ENCODE results near the gene CTDNEP1.
A peak's percentile ranks its signal among the peaks of the same experiment; 100 is the strongest.

CTDNEP1 gene

GRCh38 chr17:7222093-7222971, 29.2 kb downstream of the CTDNEP1 start:
- H3K9me3 ChIP-seq (ENCODE audit: control insufficient read depth, low read depth, low read length) = no peaks in the 10 kb centered on the region
- H3K27me3 ChIP-seq (ENCODE audit: control insufficient read depth, insufficient read depth, low read length) = no peaks in the 10 kb centered on the region
- peaks cover 49% of the 10 kb centered on the region for H3K36me3 ChIP-seq (ENCODE audit: control insufficient read depth, low read depth, low read length)
- no peak overlapping the region for H3K9ac ChIP-seq (ENCODE audit: low read length)
- no peak overlapping the region for H3K27ac ChIP-seq (ENCODE audit: low read length)
- no peak overlapping the region for H3K4me3 ChIP-seq (ENCODE audit: low read length)
- H3K4me1 ChIP-seq (ENCODE audit: control insufficient read depth, low read depth, low read length) = peaks cover 22% of the 10 kb centered on the region

- Histone ChIP-seq H3K4me3 (ENCODE audit: low read length) (peak overlapping the region; percentile 92), H3K27ac (ENCODE audit: low read length) (no peak overlapping the region), H3K9ac (ENCODE audit: low read length) (no peak overlapping the region), H3K9me3 (ENCODE audit: control insufficient read depth, low read depth, low read length) (no peaks in the 10 kb centered on the region), H3K27me3 (ENCODE audit: control insufficient read depth, insufficient read depth, low read length) (no peaks in the 10 kb centered on the region), H3K4me1 (ENCODE audit: control insufficient read depth, low read depth, low read length) (peaks cover 27% of the 10 kb centered on the region), H3K36me3 (ENCODE audit: control insufficient read depth, low read depth, low read length) (peaks cover 41% of the 10 kb centered on the region)
These were observed 30.0 kb downstream of the CTDNEP1 start for GRCh38 chr17:7221278-7222092.

- no peaks in the 10 kb centered on the region for H3K27me3 ChIP-seq (ENCODE audit: control insufficient read depth, insufficient read depth, low read length)
- H3K4me3 ChIP-seq (ENCODE audit: low read length) = peak overlapping the region; percentile 92
- peak overlapping the region; percentile 63 for H3K27ac ChIP-seq (ENCODE audit: low read length)
- H3K4me1 ChIP-seq (ENCODE audit: control insufficient read depth, low read depth, low read length) = peaks cover 33% of the 10 kb centered on the region
- H3K9me3 ChIP-seq (ENCODE audit: control insufficient read depth, low read depth, low read length) = no peaks in the 10 kb centered on the region
- peaks cover 35% of the 10 kb centered on the region for H3K36me3 ChIP-seq (ENCODE audit: control insufficient read depth, low read depth, low read length)
- H3K9ac ChIP-seq (ENCODE audit: low read length) = peak overlapping the region; percentile 78
These were observed 30.8 kb downstream of the CTDNEP1 start for GRCh38 chr17:7220593-7221277.

GRCh38 chr17:7219812-7220592, 31.5 kb downstream of the CTDNEP1 start, which contains the start of the genes ACADVL and DLG4:
TSS of gene ACADVL (plus strand) at chr17:7219938. CDS start at chr17:7219985, 47 bp downstream.
TSS of gene DLG4 (minus strand) at chr17:7219836.
- Histone ChIP-seq H3K27ac (ENCODE audit: low read length) (peak within 1 kb of the TSS; percentile 63), H3K4me1 (ENCODE audit: control insufficient read depth, low read depth, low read length) (peaks cover 39% of the 10 kb centered on the region), H3K9ac (ENCODE audit: low read length) (peak within 1 kb of the TSS; percentile 78), H3K27me3 (ENCODE audit: control insufficient read depth, insufficient read depth, low read length) (no peaks in the 10 kb centered on the region), H3K4me3 (ENCODE audit: low read length) (peak within 1 kb of the TSS; percentile 92), H3K9me3 (ENCODE audit: control insufficient read depth, low read depth, low read length) (no peaks in the 10 kb centered on the region), H3K36me3 (ENCODE audit: control insufficient read depth, low read depth, low read length) (peaks cover 28% of the 10 kb centered on the region)

GRCh38 chr17:7219229-7219811, 32.2 kb downstream of the CTDNEP1 start:
- Histone ChIP-seq H3K27ac (ENCODE audit: low read length) (no peak overlapping the region), H3K36me3 (ENCODE audit: control insufficient read depth, low read depth, low read length) (peaks cover 22% of the 10 kb centered on the region), H3K4me3 (ENCODE audit: low read length) (peak overlapping the region; percentile 92), H3K27me3 (ENCODE audit: control insufficient read depth, insufficient read depth, low read length) (no peaks in the 10 kb centered on the region), H3K4me1 (ENCODE audit: control insufficient read depth, low read depth, low read length) (peaks cover 42% of the 10 kb centered on the region), H3K9me3 (ENCODE audit: control insufficient read depth, low read depth, low read length) (no peaks in the 10 kb centered on the region), H3K9ac (ENCODE audit: low read length) (peak overlapping the region; percentile 78)

GRCh38 chr17:7218758-7219157, 32.8 kb downstream of the CTDNEP1 start:
- peaks cover 42% of the 10 kb centered on the region for H3K4me1 ChIP-seq (ENCODE audit: control insufficient read depth, low read depth, low read length)
- H3K9ac ChIP-seq (ENCODE audit: low read length) = no peak overlapping the region
- no peaks in the 10 kb centered on the region for H3K27me3 ChIP-seq (ENCODE audit: control insufficient read depth, insufficient read depth, low read length)
- H3K4me3 ChIP-seq (ENCODE audit: low read length) = no peak overlapping the region
- peaks cover 17% of the 10 kb centered on the region for H3K36me3 ChIP-seq (ENCODE audit: control insufficient read depth, low read depth, low read length)
- H3K27ac ChIP-seq (ENCODE audit: low read length) = no peak overlapping the region
- H3K9me3 ChIP-seq (ENCODE audit: control insufficient read depth, low read depth, low read length) = no peaks in the 10 kb centered on the region

GRCh38 chr17:7218166-7218565, 33.4 kb downstream of the CTDNEP1 start:
- Histone ChIP-seq H3K36me3 (ENCODE audit: control insufficient read depth, low read depth, low read length) (peaks cover 11% of the 10 kb centered on the region), H3K9me3 (ENCODE audit: control insufficient read depth, low read depth, low read length) (no peaks in the 10 kb centered on the region), H3K4me3 (ENCODE audit: low read length) (no peak overlapping the region), H3K4me1 (ENCODE audit: control insufficient read depth, low read depth, low read length) (peaks cover 48% of the 10 kb centered on the region), H3K27me3 (ENCODE audit: control insufficient read depth, insufficient read depth, low read length) (no peaks in the 10 kb centered on the region), H3K9ac (ENCODE audit: low read length) (no peak overlapping the region), H3K27ac (ENCODE audit: low read length) (no peak overlapping the region)

- Histone ChIP-seq H3K4me1 (ENCODE audit: control insufficient read depth, low read depth, low read length) (peaks cover 50% of the 10 kb centered on the region), H3K27me3 (ENCODE audit: control insufficient read depth, insufficient read depth, low read length) (no peaks in the 10 kb centered on the region)
These were observed 34.2 kb downstream of the CTDNEP1 start for GRCh38 chr17:7217113-7217987.

GRCh38 chr17:7216242-7217112, 35.1 kb downstream of the CTDNEP1 start:
- Histone ChIP-seq H3K36me3 (ENCODE audit: control insufficient read depth, low read depth, low read length) (no peaks in the 10 kb centered on the region), H3K9ac (ENCODE audit: low read length) (peak overlapping the region; percentile 28), H3K9me3 (ENCODE audit: control insufficient read depth, low read depth, low read length) (no peaks in the 10 kb centered on the region), H3K27ac (ENCODE audit: low read length) (no peak overlapping the region), H3K4me3 (ENCODE audit: low read length) (peak overlapping the region; percentile 62), H3K4me1 (ENCODE audit: control insufficient read depth, low read depth, low read length) (peaks cover 56% of the 10 kb centered on the region), H3K27me3 (ENCODE audit: control insufficient read depth, insufficient read depth, low read length) (no peaks in the 10 kb centered on the region)

More at GRCh38 chr17:7217113-7217987, 34.2 kb downstream of the CTDNEP1 start:
- H3K4me3 ChIP-seq (ENCODE audit: low read length) = peak overlapping the region; percentile 62
- peak overlapping the region; percentile 45 for H3K27ac ChIP-seq (ENCODE audit: low read length)
- H3K9me3 ChIP-seq (ENCODE audit: control insufficient read depth, low read depth, low read length) = no peaks in the 10 kb centered on the region
- peaks cover 3% of the 10 kb centered on the region for H3K36me3 ChIP-seq (ENCODE audit: control insufficient read depth, low read depth, low read length)
- peak overlapping the region; percentile 28 for H3K9ac ChIP-seq (ENCODE audit: low read length)
